HepG2 (cell line): ENCODE results near the gene CD96. TPM values are rescaled to one million over a fixed set of nuclear protein-coding genes. Genes with fewer than 3 reads are reported as not detected.
"Not testable (repeated sequence)": the region's sequence is repeated elsewhere in the genome, so short reads cannot be mapped to it uniquely, and the experiment has no call there.

Source experiments
- ATAC-seq: fragments of 200-7000 bp; cut with Tn5 transposase; 3 replicates; pipeline ENCODE4 v1.9.1; 2020; ENCODE audit warnings: mild to moderate bottlenecking, moderate library complexity
- BruUV-seq: library from RNA; stranded (reverse); fragments of 400-500 nt; replicated peaks from 2 replicates; lab custom pipeline; 2021; lab: Mats Ljungman, UMichigan
- CTCF ChIA-PET: fragments of 300-600 bp; formaldehyde crosslinking; extraction: SDS; loops from one replicate; lab custom pipeline; 2021; ENCODE audit warnings: low total read pairs, inconsistent platforms, low intra/inter-chr PET ratio; lab: Yijun Ruan, JAX
- POLR2A ChIA-PET: fragments of 350-600 bp; sonication (Branson Sonifier 250); formaldehyde crosslinking; loops from one replicate; lab custom pipeline; 2020; ENCODE audit warnings: antibody characterized with exemption, inconsistent platforms; lab: Yijun Ruan, JAX
- DNase-seq: peaks from one replicate; pipeline ENCODE4 v3.0.0-alpha.2; 2015; ENCODE audit warnings: low spot score
- FAIRE-seq: peaks from 3 replicates; lab custom pipeline; 2011; peaks lifted over from hg19 to GRCh38; lab: Jason Lieb, UNC
- H2AFZ ChIP-seq: one replicate; pipeline ENCODE4 v1.6.1; 2011; ENCODE audit warnings: low read length, inconsistent platforms
- H3K27ac ChIP-seq: fragments of 300-600 bp; 3 replicates; pipeline ENCODE4 v1.8.0; 2011; ENCODE audit warnings: mixed run types, mild to moderate bottlenecking, mixed read lengths, low read length, inconsistent platforms; ENCODE audit not compliant: insufficient read depth; ENCODE audit errors: extremely low read length
- H3K27me3 ChIP-seq, 2 experiments: fragments of 200-600 bp in 1 of 2; 2 replicates in 1 of 2; 3 replicates in 1 of 2; pipeline versions ENCODE4 v1.6.0 to v1.8.0; 2011; ENCODE audit warnings: low read length in 2 of 2, mild to moderate bottlenecking in 2 of 2, moderate library complexity in 2 of 2, inconsistent platforms in 1 of 2; ENCODE audit not compliant: insufficient read depth in 2 of 2, control insufficient read depth in 1 of 2
- H3K36me3 ChIP-seq, 2 experiments: fragments of 200-600 bp in 1 of 2; replicated peaks in 1 of 2; 2 replicates in 1 of 2; 3 replicates in 1 of 2; pipeline versions ENCODE4 v1.5.1 to v1.8.0; 2011; ENCODE audit warnings: low read length in 2 of 2, inconsistent platforms in 1 of 2; ENCODE audit not compliant: insufficient read depth in 2 of 2, control insufficient read depth in 1 of 2
- H3K4me1 ChIP-seq: 2 replicates; pipeline ENCODE4 v1.5.1; 2012; ENCODE audit warnings: low read length, inconsistent platforms; ENCODE audit not compliant: insufficient read depth
- H3K4me2 ChIP-seq: 2 replicates; pipeline ENCODE4 v1.6.0; 2011; ENCODE audit warnings: low read depth, low read length, inconsistent platforms
- H3K4me3 ChIP-seq, 3 experiments: fragments of 200-600 bp in 1 of 3; sonication (generic), shearing (Covaris generic) in 1 of 3; replicated peaks in 1 of 3; 2 replicates each; pipeline ENCODE4 v1.5.1; 2011 to 2016; ENCODE audit warnings: low read length in 3 of 3, inconsistent platforms in 2 of 3, low read depth in 2 of 3, mild to moderate bottlenecking in 2 of 3, control low read depth in 1 of 3, mixed read lengths in 1 of 3; ENCODE audit not compliant: insufficient read depth in 1 of 3
- H3K79me2 ChIP-seq: one replicate; pipeline ENCODE4 v1.6.1; 2011; ENCODE audit warnings: low read length, inconsistent platforms; ENCODE audit not compliant: insufficient read depth
- H3K9ac ChIP-seq: 2 replicates; pipeline ENCODE4 v1.6.0; 2011; ENCODE audit warnings: mild to moderate bottlenecking, low read depth, low read length, inconsistent platforms; ENCODE audit not compliant: insufficient read depth
- H3K9me3 ChIP-seq: 2 replicates; pipeline ENCODE4 v1.5.1; 2012; ENCODE audit warnings: mild to moderate bottlenecking, low read length
- H4K20me1 ChIP-seq: 2 replicates; pipeline ENCODE4 v1.6.0; 2011; ENCODE audit warnings: inconsistent platforms, mild to moderate bottlenecking, low read length, moderate library complexity; ENCODE audit not compliant: insufficient read depth
- ATRX ChIP-seq: sonication (generic); formaldehyde crosslinking; IDR thresholded peaks from 2 replicates; pipeline ENCODE4 v1.4.0; 2020; ENCODE audit warnings: missing genetic modification reagents, borderline replicate concordance
- HCFC1 ChIP-seq: fragments of 150-350 bp; IDR thresholded peaks from 2 replicates; pipeline ENCODE4 v1.6.1; 2014; ENCODE audit warnings: low read depth, low read length
- ZBTB42 ChIP-seq: sonication (generic); formaldehyde crosslinking; IDR thresholded peaks from 2 replicates; pipeline ENCODE4 v1.5.0; 2020; ENCODE audit warnings: mild to moderate bottlenecking, missing genetic modification reagents
- WGBS: methylation state at CpG from one replicate; pipeline ENCODE4 v1.1.6; 2017; ENCODE audit warnings: low lambda C conversion rate; 5-methylcytosine and 5-hydroxymethylcytosine counted together
- in situ Hi-C: cut with HindIII; loops from 2 replicates; pipeline ENCODE4 v1.10.0; 2017; ENCODE audit warnings: low pct_unique_long_range_greater_than_20kb; ENCODE audit not compliant: extremely low pct_ligation_motif_present
- intact Hi-C: fragments of 100-400 bp; cut with micrococcal nuclease; formaldehyde crosslinking; loops from one replicate; pipeline ENCODE4 v1.10.0; 2022; ENCODE audit not compliant: unreplicated experiment
- polyA plus RNA-seq, 8 experiments: library from polyadenylated mRNA; depleted of rRNA in 3 of 8; stranded (reverse) in 7 of 8; unstranded in 1 of 8; fragments of >200 nt; fragmentation: Illumina TruSeq in 4 of 8; extraction: Trizol in 4 of 8; gene quantifications; 2 replicates each; pipeline versions ENCODE4 v1.2.1 to v1.2.3, GENCODE V29; 2011 to 2016; ENCODE audit warnings: low read depth in 4 of 8, missing spikeins in 1 of 8, mixed read lengths in 1 of 8; ENCODE audit not compliant: insufficient read depth in 1 of 8
- total RNA-seq, 5 experiments: library from RNA; depleted of rRNA; stranded (reverse); fragments of >200 nt; fragmentation: Illumina TruSeq; extraction: Trizol; gene quantifications; 2 replicates each; pipeline ENCODE4 v1.2.3, GENCODE V29; 2016; ENCODE audit warnings: low read depth in 1 of 5
- TF ChIP-seq, protein P1 (sequence below): sonication (generic); formaldehyde crosslinking; IDR thresholded peaks from 2 replicates; pipeline ENCODE4 v1.8.1; 2022; ENCODE audit warnings: mild to moderate bottlenecking, missing genetic modification reagents

The CD96 gene
- total and polyA plus RNA-seq, 2 of the 13 experiments (the other 11 are each of a cell fraction or from before 2014, with no cell fraction given) = not detected

DNA sequence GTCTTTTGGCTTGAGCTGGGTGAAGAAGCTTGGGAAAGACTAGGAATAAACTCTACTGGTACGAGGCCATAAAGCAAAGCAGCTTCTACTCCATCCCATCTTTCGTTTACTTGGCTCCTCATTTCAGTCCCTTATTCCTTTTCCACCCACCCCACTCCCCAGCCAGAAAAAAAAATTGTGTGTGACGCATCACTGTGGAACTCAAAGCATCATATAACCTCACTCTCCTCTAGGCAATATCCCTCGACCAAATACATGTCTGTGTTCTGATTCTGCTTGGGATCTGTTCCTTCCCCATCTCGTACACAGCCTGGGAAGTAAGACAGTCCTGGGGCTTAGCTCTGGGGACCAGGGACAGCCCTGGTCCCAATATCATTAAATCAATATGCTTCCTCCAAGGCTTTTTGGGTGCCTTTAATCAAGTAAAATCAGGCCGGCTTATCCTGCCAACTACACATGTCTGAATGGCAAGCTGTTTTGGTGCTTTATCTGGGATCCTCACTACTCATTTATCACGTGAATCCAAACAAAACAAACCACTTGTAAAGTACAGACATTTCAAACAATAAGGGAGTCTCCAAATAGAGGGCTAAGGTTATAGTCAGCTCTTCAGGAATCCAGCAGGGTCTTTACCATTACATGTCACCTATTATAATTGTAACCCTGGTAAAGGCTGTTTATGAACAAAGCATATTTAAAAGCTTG lies 128.1 kb downstream of the CD96 start:
- Histone ChIP-seq H3K36me3 (no peaks in the 10 kb centered on the region), H2AFZ (no peak overlapping the region), H3K27ac (no peak overlapping the region), H3K9ac (no peak overlapping the region), H3K79me2 (no peaks in the 10 kb centered on the region), H3K4me3 (no peak overlapping the region), H3K4me1 (peaks cover 11% of the 10 kb centered on the region), H3K9me3 (no peaks in the 10 kb centered on the region), H4K20me1 (no peaks in the 10 kb centered on the region), H3K4me2 (no peak overlapping the region), H3K27me3 (no peaks in the 10 kb centered on the region; a peak in 1 of 5 replicates)
- intact Hi-C loops (loop anchor here (1.0 kb wide), 4 partner anchors 21 to 343 kb away; no protein-coding TSS in a partner anchor), in situ Hi-C loops (no loop called here)
- ChIA-PET CTCF (interaction anchor here (1.0 to 3.2 kb wide), 4 partner anchors 22 to 298 kb away, joined by 4 to 48 read pairs (median 12); no protein-coding TSS in a partner anchor), POLR2A (interaction anchor here (1.0 kb wide), 1 partner anchor 46 kb away, joined by 3 read pairs; no protein-coding TSS in a partner anchor)
- DNase-seq (no peak), FAIRE-seq (no peak), ATAC-seq (no peak)
- 5% methylated on average over 7 of the region's 7 CpGs for WGBS
- BruUV-seq = no TSS peak
- TF ChIP-seq ATRX = no peak
- TF ChIP-seq, protein P1, sequence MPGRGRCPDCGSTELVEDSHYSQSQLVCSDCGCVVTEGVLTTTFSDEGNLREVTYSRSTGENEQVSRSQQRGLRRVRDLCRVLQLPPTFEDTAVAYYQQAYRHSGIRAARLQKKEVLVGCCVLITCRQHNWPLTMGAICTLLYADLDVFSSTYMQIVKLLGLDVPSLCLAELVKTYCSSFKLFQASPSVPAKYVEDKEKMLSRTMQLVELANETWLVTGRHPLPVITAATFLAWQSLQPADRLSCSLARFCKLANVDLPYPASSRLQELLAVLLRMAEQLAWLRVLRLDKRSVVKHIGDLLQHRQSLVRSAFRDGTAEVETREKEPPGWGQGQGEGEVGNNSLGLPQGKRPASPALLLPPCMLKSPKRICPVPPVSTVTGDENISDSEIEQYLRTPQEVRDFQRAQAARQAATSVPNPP = no peak
- TF ChIP-seq HCFC1 = no peak
- no peak for TF ChIP-seq ZBTB42 (CRISPR knock-in tag)

GRCh38 chr3:111672461-111672860 lies 130.5 kb downstream of the CD96 start:
- H3K4me1 ChIP-seq = peaks cover 34% of the 10 kb centered on the region
- H3K36me3 ChIP-seq, FAIRE-seq, H3K27me3 ChIP-seq, H2AFZ ChIP-seq, BruUV-seq, ATAC-seq, H3K9ac ChIP-seq, CTCF ChIA-PET, POLR2A ChIA-PET, intact Hi-C loops, H3K9me3 ChIP-seq, H3K27ac ChIP-seq, H3K79me2 ChIP-seq, H4K20me1 ChIP-seq, H3K4me3 ChIP-seq, H3K4me2 ChIP-seq, in situ Hi-C loops, DNase-seq: not testable (repeated sequence)
- WGBS = 28% methylated on average over 6 of the region's 6 CpGs
